ENCODE results near the gene ST3GAL4. TPM values are rescaled to one million over a fixed set of nuclear protein-coding genes. Genes with fewer than 3 reads are reported as not detected.

The ST3GAL4 gene
- total and polyA plus RNA-seq, 2 of the 8 experiments (the other 6 are each of a cell fraction or from before 2014, with no cell fraction given): 15.6 to 20.0 TPM

DNA sequence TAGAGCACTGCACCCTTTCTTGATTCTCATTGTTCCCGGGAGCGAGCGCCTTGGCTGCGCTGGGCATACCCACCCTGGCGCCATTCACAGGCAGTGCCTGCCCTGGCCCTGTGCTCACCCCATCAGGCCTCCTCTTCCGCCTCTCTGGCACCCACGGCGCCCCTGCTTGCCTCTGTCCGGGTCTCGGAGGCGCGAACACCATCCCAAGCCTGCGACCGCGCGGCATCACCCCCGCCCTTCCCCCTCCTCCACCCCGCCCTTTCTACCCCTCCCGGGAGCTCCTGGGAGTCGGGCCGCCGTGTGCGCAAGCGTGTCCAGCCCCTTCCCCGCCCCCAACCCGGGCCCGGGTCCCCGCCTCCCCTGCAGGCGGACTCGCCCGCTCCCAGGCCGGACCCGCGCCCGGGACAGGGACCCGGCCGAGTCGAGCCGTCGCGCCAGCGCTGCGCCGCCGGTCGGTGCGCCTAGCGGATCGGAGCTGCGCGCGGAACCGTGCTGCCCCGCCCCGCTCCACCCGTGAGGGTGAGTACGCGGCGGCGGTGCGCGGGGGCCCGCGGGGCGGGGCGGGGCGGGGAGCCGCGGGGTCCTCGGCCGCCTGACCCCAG, at the start of gene ST3GAL4 (continued):
- TF ChIP-seq POLR2A (IDR thresholded peaks at IDR 0.05; ENCODE audit: control extremely low read depth in 1 of 2, low read depth in 2 of 2, low read length in 2 of 2): peak in 1 of 2 experiments; percentile 58; a peak in 2 of 3 replicates
- TF ChIP-seq SIN3A (conservative IDR thresholded peaks at IDR 0.05 in 1 of 2, IDR thresholded peaks at IDR 0.05 in 1 of 2; ENCODE audit: low read depth in 1 of 2, low read length in 2 of 2): no peak
- TF ChIP-seq POLR2AphosphoS5 (IDR thresholded peaks at IDR 0.05; ENCODE audit: low read depth, low read length): peak; percentile 52; the same call in 1 of the 2 replicates
- no peak for TF ChIP-seq SUZ12 (IDR thresholded peaks at IDR 0.05; ENCODE audit: low read length)
- no peak for TF ChIP-seq SIRT6 (IDR thresholded peaks at IDR 0.05; ENCODE audit: low read length)
- no peak for TF ChIP-seq HDAC2 (IDR thresholded peaks at IDR 0.05; ENCODE audit: borderline replicate concordance in 1 of 2, low read depth in 2 of 2, low read length in 2 of 2)
